ENCODE data around the gene C15orf39.

- TF ChIP-seq POLR2A (IDR thresholded peaks at IDR 0.05; ENCODE audit: low read depth, low read length) (no peak), TAF1 (IDR thresholded peaks at IDR 0.05; ENCODE audit: borderline replicate concordance, low read depth, low read length) (no peak), POLR2AphosphoS5 (IDR thresholded peaks at IDR 0.05; ENCODE audit: low read depth, low read length) (no peak)
Observed at GRCh38 chr15:75163150-75163564, 38.5 kb upstream of the C15orf39 start.
